Calu3 (cell line): Measurements from ENCODE around the gene ACAA1. TPM values are rescaled to one million over a fixed set of nuclear protein-coding genes. Genes with fewer than 3 reads are reported as not detected.
A peak's percentile ranks its signal among the peaks of the same experiment; 100 is the strongest.

ENCODE experiments used
- BruUV-seq: library from RNA; stranded (reverse); fragments of 400-500 nt; replicated peaks from 2 replicates; lab custom pipeline; 2021; lab: Mats Ljungman, UMichigan
- CTCF ChIA-PET: fragments of 300-600 bp; sonication (Branson Sonifier 250); formaldehyde crosslinking; loops from one replicate; lab custom pipeline; 2022; ENCODE audit warnings: antibody characterized with exemption; lab: Charles Lee
- DNase-seq: peaks from one replicate; pipeline ENCODE4 v3.0.0; 2022
- H3K27ac Mint-ChIP-seq: one replicate; pipeline ENCODE4 v1.8.0; 2022; ENCODE audit warnings: mixed read lengths; ENCODE audit not compliant: unreplicated experiment
- H3K27me3 Mint-ChIP-seq: one replicate; pipeline ENCODE4 v1.8.0; 2022; ENCODE audit warnings: mixed read lengths; ENCODE audit not compliant: unreplicated experiment
- H3K36me3 Mint-ChIP-seq: one replicate; pipeline ENCODE4 v1.8.0; 2022; ENCODE audit warnings: mild to moderate bottlenecking, moderate library complexity, mixed read lengths; ENCODE audit not compliant: insufficient read depth, unreplicated experiment
- H3K4me1 Mint-ChIP-seq: one replicate; pipeline ENCODE4 v1.8.0; 2022; ENCODE audit warnings: mild to moderate bottlenecking, low read depth, mixed read lengths; ENCODE audit not compliant: unreplicated experiment
- H3K4me3 Mint-ChIP-seq: one replicate; pipeline ENCODE4 v1.8.0; 2022; ENCODE audit warnings: mild to moderate bottlenecking, low read depth, moderate library complexity, mixed read lengths; ENCODE audit not compliant: unreplicated experiment
- H3K9me3 Mint-ChIP-seq: one replicate; pipeline ENCODE4 v1.8.0; 2022; ENCODE audit warnings: low read depth, mixed read lengths; ENCODE audit not compliant: unreplicated experiment
- intact Hi-C: fragments of 100-400 bp; cut with micrococcal nuclease; formaldehyde crosslinking; loops from one replicate; pipeline ENCODE4 v1.10.0; 2022; ENCODE audit not compliant: unreplicated experiment
- total RNA-seq: library from RNA; stranded (reverse); gene quantifications from 2 replicates; pipeline ENCODE4 v1.2.3, GENCODE V29; 2022
- TF ChIP-seq, protein P1 (sequence below): fragments of 200-600 bp; IDR thresholded peaks from one replicate; pipeline ENCODE4 v1.8.0; 2022; ENCODE audit warnings: antibody characterized with exemption; ENCODE audit not compliant: unreplicated experiment

ACAA1 gene
- total RNA-seq, 1 experiment from 2014 or later, result 64.5 TPM

DNA sequence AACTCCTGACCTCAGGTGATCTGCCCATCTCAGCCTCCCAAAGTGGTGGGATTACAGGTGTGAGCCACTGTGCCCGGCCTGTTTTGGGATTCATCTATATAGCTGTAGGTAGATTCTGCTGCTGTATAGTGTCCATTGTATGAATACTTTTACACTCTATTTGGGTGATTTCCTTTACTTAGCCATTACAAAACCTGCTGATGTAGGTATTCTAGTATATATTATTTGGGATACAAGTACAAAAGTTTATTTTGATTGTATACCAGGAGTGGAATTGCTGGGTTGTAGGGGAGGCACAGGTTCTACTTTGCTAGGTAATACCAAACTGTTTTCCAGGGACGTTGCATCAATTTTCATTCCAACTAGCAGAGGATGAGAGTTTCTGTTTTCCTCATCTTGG lies 18.9 kb upstream of the ACAA1 start:
- TF ChIP-seq, protein P1, sequence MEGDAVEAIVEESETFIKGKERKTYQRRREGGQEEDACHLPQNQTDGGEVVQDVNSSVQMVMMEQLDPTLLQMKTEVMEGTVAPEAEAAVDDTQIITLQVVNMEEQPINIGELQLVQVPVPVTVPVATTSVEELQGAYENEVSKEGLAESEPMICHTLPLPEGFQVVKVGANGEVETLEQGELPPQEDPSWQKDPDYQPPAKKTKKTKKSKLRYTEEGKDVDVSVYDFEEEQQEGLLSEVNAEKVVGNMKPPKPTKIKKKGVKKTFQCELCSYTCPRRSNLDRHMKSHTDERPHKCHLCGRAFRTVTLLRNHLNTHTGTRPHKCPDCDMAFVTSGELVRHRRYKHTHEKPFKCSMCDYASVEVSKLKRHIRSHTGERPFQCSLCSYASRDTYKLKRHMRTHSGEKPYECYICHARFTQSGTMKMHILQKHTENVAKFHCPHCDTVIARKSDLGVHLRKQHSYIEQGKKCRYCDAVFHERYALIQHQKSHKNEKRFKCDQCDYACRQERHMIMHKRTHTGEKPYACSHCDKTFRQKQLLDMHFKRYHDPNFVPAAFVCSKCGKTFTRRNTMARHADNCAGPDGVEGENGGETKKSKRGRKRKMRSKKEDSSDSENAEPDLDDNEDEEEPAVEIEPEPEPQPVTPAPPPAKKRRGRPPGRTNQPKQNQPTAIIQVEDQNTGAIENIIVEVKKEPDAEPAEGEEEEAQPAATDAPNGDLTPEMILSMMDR, result no peak
- H3K27ac Mint-ChIP-seq, result no peak overlapping the region
- no peak for DNase-seq
- H3K27me3 Mint-ChIP-seq, result no peaks in the 10 kb centered on the region
- BruUV-seq, result no TSS peak
- H3K36me3 Mint-ChIP-seq, result peaks cover 11% of the 10 kb centered on the region
- CTCF ChIA-PET, result interaction anchor here (2.4 kb wide), 1 partner anchor 9 kb away, joined by 10 read pairs; the partner anchor contains the start of gene OXSR1
- H3K4me1 Mint-ChIP-seq, result peaks cover 30% of the 10 kb centered on the region
- no peak overlapping the region for H3K4me3 Mint-ChIP-seq
- H3K9me3 Mint-ChIP-seq, result no peaks in the 10 kb centered on the region
- intact Hi-C loops, result no loop called here

DNA sequence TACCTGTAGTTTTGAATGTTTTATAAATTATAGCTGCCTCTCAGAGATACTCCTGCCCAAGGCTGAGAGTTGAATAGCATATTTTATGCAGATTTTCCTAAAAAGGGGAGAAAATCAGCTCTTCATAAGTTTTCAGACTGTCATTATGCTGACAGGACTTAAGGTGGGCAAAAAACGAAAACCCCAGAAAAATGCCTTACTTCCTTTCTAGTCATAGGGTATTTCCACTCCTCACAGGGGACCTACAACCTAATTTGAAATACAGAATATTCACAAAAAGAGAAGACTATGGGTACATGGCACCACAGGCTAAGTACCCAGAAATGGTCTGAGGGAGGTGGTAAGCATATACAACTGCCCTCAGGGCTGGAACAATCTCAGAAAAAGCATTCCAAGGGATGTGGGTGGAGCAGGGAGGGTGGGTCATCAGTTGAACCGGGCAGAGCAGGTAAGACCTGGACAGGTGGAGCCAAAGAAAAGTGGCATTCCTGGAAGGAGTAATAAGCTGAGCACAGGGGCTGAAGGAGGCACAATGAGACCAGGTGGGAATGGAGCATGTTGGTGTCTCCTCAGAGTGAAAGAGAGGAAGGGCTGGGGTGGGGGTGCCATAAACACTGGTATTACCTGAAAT lies 17.8 kb upstream of the ACAA1 start:
- Mint-ChIP-seq H3K9me3 (no peaks in the 10 kb centered on the region), H3K27me3 (no peaks in the 10 kb centered on the region), H3K4me1 (peaks cover 30% of the 10 kb centered on the region), H3K27ac (peak overlapping the region; percentile 83), H3K4me3 (no peak overlapping the region), H3K36me3 (peaks cover 11% of the 10 kb centered on the region)
- intact Hi-C loops, result no loop called here
- BruUV-seq, result no TSS peak
- peak; percentile 57 for DNase-seq
- TF ChIP-seq, protein P1, result no peak
- CTCF ChIA-PET, result interaction anchor here (2.4 kb wide), 1 partner anchor 10 kb away, joined by 10 read pairs; the partner anchor contains the start of gene OXSR1

DNA sequence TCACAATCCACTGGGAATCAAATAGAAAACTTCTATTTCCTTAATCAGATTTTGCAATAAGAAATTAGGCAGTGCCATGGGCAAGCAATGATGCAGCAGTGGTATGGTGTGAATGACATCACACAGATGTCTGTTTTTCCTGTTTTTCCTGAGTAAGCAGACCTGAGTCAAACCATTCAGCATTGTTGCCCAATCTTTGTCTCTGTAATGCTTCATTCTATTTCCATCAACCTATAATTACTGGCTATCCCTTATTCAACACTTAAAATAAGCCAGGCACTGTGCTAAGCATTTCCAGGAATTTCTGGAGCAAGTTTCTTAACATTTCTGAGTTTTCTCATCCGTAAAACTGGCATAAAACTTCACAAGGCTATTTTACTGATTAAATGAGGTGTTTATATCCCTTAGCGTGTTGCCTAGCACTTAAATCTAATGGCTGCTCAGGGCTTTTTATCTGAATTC lies 17.1 kb upstream of the ACAA1 start:
- Mint-ChIP-seq H3K36me3 (peaks cover 11% of the 10 kb centered on the region), H3K4me1 (peaks cover 30% of the 10 kb centered on the region), H3K27ac (peak overlapping the region; percentile 83), H3K9me3 (no peaks in the 10 kb centered on the region), H3K4me3 (no peak overlapping the region), H3K27me3 (no peaks in the 10 kb centered on the region)
- no TSS peak for BruUV-seq
- CTCF ChIA-PET, result interaction anchor here (0.9 to 2.4 kb wide), 2 partner anchors 9 to 11 kb away, joined by 4 to 10 read pairs; partner anchors contain the start of gene OXSR1
- TF ChIP-seq, protein P1, result no peak
- intact Hi-C loops, result no loop called here
- peak; percentile 54 for DNase-seq

DNA sequence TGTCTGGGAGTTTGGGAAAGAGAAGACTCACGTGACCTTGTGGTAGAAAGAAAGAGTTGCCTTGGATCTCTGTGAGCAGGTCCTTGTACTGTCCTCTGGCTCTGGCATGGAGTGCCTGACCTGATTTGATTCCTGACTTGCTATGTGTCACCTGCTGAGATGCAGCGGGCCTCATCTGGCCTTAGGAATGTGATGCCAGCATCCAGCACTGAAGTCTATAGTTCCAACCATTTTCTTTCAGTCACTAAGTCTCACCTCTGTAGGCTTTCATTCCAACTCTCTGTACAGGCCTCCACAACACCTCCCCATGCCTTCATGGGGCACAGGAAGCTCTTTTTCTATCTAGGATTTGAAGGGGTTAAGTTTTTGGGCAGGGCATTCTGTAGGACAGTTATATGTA lies 16.3 kb upstream of the ACAA1 start:
- TF ChIP-seq, protein P1, result no peak
- H3K4me1 Mint-ChIP-seq, result peaks cover 30% of the 10 kb centered on the region
- intact Hi-C loops, result no loop called here
- no peak overlapping the region for H3K4me3 Mint-ChIP-seq
- no TSS peak for BruUV-seq
- H3K27me3 Mint-ChIP-seq, result no peaks in the 10 kb centered on the region
- DNase-seq, result no peak
- H3K9me3 Mint-ChIP-seq, result no peaks in the 10 kb centered on the region
- peaks cover 11% of the 10 kb centered on the region for H3K36me3 Mint-ChIP-seq
- peak overlapping the region; percentile 83 for H3K27ac Mint-ChIP-seq
- CTCF ChIA-PET, result interaction anchor here (0.9 to 2.4 kb wide), 2 partner anchors 10 to 12 kb away, joined by 4 to 10 read pairs; partner anchors contain the start of gene OXSR1
